NCI-H1436 treated with DMSO at 0.1 percent for 48 hours (cell line): ENCODE results near the gene URAD.
"Not testable (repeated sequence)": the region's sequence is repeated elsewhere in the genome, so short reads cannot be mapped to it uniquely, and the experiment has no call there.

Source experiments
- DNase-seq: peaks from one replicate; lab custom pipeline; 2025; lab: John Stamatoyannopoulos, UW

The URAD gene, protein sequence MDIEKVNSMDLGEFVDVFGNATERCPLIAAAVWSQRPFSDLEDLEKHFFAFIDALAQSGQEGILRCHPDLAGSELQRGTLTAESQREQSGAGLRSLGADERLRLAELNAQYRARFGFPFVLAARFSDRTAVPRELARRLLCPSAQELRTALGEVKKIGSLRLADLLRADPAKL

GRCh38 chr13:27988520-27988919, at the start of gene URAD:
TSS of gene URAD (minus strand) at chr13:27988693. CDS start at chr13:27988637, 56 bp downstream.
- DNase-seq = no peak

- no peak for DNase-seq
Measured at GRCh38 chr13:28037399-28037798, 48.9 kb upstream of the URAD start.

DNA sequence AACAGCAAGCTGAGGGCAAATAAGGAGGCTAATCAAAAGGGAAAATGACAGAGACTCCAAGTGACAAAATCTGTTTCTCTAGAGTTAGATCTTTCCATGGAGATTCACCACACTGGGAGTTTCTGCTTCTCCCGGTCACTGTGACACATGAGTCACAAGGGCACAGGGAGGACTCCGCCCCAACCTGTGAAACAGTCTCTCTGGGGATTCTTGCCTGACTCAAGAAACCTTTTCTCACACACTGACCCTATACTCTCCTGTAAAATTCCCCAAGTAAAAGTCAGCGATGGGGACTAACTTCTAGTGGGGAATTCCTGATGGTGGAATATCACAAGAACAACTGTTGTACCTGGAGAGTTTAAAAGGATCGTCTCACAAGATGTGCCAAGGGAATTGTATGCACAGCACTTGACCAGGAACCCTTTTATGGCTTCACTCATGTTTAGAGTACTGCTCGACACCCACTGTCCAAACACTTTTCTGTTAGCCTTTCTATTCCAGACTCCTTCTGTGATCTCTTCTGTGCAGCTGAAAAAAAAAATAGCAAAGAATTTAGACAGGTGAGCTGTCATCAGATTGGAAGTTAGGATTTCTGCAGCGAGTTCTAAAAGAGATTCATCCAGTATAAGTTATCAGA, 46.8 kb upstream of the URAD start:
- no peak for DNase-seq

- no peak for DNase-seq
Measured at GRCh38 chr13:28033894-28034655, 45.6 kb upstream of the URAD start.

- not testable (repeated sequence) for DNase-seq
Measured at GRCh38 chr13:28032438-28032837, 43.9 kb upstream of the URAD start.

GRCh38 chr13:28031896-28032288, 43.4 kb upstream of the URAD start:
- no peak for DNase-seq

DNA sequence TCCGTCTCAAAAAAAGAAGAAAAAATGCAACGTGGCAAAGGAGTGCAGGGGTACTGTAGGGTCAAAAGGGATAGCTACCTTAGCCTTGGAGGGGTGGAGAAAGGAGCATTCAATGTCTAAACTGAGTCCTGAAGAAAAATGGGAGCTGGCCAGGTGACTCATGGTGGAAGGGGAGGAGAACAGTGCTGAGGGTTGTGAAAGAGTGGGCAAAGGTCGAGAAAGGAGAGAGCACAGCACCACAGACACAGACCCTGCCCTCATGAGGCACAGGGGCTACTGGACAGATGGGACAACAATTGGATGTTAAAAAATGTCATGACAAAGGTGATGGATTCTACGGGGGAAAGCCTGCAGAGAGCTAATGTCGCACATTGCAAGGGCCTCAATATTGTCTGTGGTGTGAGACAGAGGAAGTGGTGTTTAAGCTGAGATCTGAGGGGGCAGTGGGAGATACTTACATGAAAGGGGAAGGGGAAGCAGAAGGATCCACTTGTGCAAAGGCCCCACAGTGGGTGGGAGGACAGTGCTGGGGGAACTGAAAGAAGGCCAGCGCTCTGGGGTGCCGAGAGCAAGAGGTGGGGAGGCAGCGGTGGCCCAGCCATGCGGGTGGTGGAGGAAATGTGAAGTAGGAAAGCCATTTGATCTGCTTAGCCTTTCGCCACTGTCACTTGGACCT, 42.9 kb upstream of the URAD start:
- no peak for DNase-seq

DNA sequence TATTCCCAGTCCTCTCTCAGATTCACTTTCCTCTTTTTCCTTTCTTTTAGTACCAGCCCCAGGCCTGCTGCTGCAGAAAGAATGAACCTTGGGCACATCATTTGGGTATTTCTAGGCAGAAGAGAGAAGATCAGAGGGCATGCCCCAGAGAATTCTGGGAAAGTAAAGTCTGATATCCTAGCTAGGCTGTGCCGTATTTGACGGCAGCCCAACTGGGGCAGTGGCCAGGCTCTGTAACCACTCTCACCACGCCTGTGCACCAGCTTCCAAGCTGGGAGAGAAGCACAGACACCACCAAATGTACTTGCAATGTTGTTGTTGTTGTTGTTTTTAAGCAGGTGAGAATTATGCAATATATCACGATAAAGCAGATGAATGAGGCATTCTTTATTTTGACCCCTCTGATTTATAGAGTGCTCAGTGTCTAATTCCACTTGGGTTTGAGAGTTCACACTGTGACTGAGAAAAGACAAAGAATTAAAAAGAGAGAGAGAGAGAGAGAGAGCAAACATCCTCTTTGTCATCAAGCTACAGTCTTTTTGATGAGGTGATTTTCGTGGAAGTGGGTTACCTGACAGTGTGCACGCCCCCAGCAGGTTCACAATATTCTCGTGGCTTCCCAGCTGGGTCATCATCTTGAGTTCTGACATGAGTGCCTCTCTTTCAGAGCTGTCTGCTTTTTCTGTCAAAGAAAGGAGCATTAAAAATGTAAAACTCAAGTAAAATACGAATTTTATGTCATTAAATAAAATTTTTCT, 39.3 kb upstream of the URAD start:
- DNase-seq = no peak

DNA sequence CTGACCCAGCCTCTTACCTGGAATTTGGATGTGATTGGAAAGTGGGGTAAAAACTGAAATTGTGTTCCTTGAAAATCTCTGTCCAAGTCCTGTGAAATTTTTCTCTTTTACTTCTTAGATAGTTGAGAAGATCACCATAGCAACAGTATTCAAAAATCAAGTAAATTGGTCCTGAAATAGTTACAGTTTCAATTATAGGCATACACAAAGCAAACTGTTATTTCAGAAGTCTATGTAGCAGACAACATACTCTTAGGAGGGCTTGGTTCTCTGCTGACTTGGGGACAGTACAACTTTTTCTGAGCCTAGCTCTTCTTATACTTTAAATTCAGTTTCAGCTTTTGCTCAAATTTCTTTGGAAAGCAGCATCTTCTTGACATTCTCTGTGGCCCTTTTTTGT, 38.6 kb upstream of the URAD start:
- DNase-seq = no peak

- DNase-seq = no peak
Measured at GRCh38 chr13:28026508-28026907, 38.0 kb upstream of the URAD start.

- DNase-seq = no peak
Measured at GRCh38 chr13:28022848-28023518, 34.5 kb upstream of the URAD start.

- DNase-seq = no peak
Measured at GRCh38 chr13:28014301-28014700, 25.8 kb upstream of the URAD start.

DNA sequence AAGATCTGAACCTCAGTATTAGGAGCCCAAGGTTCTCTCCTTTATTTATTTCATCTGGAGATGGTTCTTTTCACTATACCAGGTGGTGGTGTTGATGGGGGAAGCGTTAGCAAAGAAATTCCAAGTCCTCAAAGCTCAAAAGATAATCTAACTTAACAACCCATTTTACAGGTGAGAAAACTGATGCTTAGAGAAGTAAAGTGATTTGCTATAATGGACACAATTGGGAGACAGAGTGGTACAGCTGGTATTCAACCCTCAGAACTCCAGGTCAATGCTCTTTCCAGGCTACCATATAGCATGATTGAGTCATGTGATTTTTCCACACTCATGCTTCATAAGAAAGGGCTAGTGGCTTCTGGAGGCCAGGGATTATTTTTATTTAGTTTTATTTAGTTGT, 25.0 kb upstream of the URAD start:
- DNase-seq = no peak

- DNase-seq = no peak
Measured at GRCh38 chr13:28012896-28013295, 24.4 kb upstream of the URAD start.

GRCh38 chr13:28012383-28012782, 23.9 kb upstream of the URAD start:
- no peak for DNase-seq

- no peak for DNase-seq
Measured at GRCh38 chr13:28010046-28010445, 21.6 kb upstream of the URAD start.

DNA sequence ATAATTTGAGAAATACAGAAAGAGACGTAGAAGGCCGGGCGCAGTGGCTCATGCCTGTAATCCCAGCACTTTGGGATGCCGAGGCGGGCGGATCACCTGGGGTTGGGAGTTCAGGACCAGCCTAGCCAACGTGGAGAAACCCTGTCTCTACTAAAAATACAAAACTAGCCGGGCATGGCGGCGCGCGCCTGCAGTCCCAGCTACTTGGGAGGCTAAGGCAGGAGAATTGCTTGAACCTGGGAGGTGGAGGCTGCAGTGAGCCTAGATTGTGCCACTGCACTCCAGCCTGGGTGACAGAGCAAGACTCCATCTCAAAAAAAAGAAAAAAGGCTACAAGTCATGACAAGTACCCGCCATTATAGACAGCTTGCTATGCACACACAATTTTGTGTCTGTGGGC, 16.5 kb upstream of the URAD start:
- not testable (repeated sequence) for DNase-seq

DNA sequence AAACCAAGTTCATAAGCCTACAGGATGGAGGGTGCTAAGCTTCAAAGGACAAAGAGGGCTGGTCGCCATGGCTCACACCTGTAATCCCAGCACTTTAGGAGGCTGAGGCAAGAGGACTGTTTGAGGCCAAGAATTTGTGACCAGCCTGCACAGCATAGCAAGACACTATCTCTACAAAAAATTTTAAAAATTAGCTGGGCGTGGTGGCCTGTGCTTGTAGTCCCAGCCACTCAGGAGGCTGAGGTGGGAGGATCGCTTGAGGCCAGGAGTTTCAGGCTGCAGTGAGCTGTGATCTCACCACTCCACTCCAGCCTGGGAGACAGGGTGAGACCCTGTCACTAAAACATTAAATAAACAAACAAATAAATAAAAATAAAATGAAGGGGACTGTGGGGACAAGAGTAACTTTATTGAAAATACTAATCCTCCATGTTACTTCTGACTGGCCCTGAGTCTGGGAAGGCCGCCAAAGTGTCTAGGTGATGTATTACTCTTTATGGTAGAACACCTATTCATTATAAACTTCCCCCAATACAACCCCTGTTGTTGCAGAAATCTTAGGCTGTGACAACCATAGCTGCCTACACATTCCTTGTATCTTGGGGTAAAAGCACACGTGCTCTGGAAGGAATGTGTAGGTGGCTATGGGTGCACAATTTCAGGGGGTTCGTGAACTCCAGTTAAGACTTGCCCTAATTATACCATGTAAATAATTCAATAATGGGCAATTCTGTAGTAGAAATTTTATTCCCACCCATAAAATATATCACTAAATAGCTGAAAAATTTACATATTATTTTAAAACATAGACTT, 14.6 kb upstream of the URAD start:
- no peak for DNase-seq

- no peak for DNase-seq
Measured at GRCh38 chr13:28001837-28002473, 13.5 kb upstream of the URAD start.

DNA sequence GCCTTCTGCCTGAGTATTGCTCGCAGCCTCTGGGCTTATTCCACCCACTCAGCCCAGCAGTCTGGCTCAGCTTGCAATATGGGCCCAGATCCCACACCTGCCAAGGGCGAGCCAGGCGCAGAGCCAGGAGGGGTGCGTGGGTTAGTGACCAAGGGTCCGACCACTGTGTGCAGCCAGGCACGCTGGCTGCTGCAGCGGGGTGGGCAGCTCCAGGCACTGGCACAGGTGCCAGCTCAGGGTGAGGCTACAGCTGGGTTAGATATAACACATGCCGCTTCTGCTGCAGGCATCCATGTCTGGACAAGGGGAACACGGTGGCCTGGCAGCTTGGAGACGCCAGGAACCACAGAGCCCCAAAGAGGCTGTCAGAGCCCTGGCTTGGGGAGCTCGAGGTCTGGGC, 12.6 kb upstream of the URAD start:
- no peak for DNase-seq
